22Rv1 (cell line): ENCODE data around the gene LMO7.

ENCODE experiments used
- CTCF ChIP-seq: fragments of 450-650 bp; IDR thresholded peaks from 2 replicates; pipeline ENCODE4 v1.5.1; 2017; ENCODE audit warnings: mild to moderate bottlenecking
- ZFX ChIP-seq: fragments of 450-650 bp; IDR thresholded peaks from 2 replicates; pipeline ENCODE4 v1.6.1; 2017; ENCODE audit warnings: antibody characterized with exemption, borderline replicate concordance

- TF ChIP-seq CTCF (no peak), ZFX (no peak)
Observed at GRCh38 chr13:75882261-75882660, 246.1 kb downstream of the LMO7 start.
